HG03469 (cell line): ENCODE measurements around the gene NUBPL.

Source experiments
- ATAC-seq: cut with Tn5 transposase; IDR thresholded peaks from one replicate; pipeline ENCODE4 v1.9.1; 2021; ENCODE audit warnings: mild to moderate bottlenecking, moderate library complexity, moderate number of reproducible peaks; ENCODE audit not compliant: unreplicated experiment

Gene NUBPL

GRCh38 chr14:31902945-31903646 lies 341.9 kb downstream of the NUBPL start:
- ATAC-seq = no peak

- no peak for ATAC-seq
Measured at GRCh38 chr14:31909977-31910376, 348.8 kb downstream of the NUBPL start.
